ENCODE data around the gene MAGED2.
"Not testable (repeated sequence)": the region's sequence is repeated elsewhere in the genome, so short reads cannot be mapped to it uniquely, and the experiment has no call there.

Gene MAGED2

GRCh38 chrX:54807524-54808108, at the start of gene MAGED2:
Gene MAGED2, plus strand, starts transcription at chrX:54807745. Its CDS starts 1,587 bp downstream, at chrX:54809332.
- DNase-seq (ENCODE audit: low read depth) = no peak

DNA sequence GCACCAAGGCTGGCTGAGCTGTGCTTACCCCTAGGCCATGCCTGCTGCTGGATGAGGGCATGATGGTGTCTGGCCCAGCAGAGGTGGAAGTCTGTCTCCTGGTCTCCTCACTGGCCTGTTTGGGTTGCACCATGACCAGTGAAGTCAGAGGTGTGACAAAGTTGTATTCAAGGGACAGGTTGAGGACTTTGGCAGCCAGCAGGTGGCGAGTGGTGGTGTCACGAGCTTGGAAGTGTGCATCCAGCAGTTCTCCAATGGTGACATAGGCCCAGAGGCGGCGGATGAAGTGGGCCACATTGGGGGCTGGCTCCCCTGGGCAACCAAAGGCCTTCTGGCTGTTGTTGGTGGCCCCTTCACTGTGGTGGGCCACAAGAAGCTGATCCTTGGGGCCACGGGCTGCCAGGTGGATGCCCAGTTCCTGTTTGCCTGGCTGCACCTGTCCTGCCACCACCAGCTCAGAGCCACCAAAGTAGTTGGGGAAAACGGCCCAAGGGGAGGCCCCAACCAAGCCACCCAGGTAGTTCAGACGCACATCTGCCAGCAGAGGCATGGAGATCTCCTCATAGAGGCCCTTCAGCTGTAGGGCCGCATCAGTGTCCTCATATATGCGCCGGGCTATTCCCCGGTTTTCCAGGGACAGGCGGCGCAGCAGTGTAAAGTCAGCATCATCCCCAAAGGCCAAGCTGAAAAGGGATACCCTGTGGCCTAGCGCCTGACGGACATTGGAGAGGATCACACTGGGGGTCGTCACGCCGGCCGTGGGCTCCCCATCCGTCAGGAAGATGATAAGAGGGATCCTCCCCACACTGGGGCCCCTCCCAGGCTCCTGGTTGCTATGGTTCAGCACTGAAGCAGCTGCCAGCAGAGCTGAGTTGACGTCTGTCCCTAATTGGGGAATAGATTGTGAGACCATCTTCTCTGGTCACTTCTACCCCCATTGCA, 49.2 kb upstream of the MAGED2 start:
- no peak for DNase-seq (ENCODE audit: low read depth)

DNA sequence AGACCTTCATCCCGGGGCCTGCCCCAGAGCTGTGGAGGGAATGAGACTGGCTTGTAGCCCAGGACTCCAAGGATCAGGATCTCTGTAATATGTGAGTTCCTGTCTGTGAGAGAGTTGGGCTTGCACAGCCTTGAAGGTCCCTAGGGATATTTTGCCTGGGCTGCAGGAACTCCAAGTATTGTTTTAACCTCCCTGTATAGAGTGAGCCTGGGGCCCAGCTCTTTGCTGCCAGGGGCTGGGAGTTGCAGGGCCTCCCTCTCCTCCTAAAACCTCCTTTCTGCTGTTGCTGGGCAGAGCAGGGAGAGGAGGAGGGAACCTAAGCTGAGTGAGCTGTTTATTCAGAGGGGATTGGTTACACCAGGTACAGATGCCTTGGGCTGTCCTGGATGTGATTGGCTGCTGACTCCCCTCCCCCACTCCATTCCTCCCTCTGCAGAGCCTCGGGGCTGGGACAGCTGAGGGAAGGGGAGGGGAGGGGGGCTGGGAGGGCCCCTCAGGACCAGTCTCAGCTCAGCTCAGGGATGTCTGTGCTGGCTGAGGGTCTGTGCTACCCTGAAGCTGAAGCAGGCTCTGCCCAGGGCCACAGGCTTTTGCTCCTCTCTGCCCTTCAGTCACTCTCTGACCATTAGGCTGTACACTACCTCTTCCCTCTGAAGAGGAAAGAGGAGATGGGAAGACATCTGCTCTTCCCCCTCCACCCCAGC, 33.0 kb upstream of the MAGED2 start:
- not testable (repeated sequence) for DNase-seq (ENCODE audit: low read depth)

- no peak for DNase-seq (ENCODE audit: low read depth)
These were observed 31.5 kb upstream of the MAGED2 start for GRCh38 chrX:54776061-54776460.

DNA sequence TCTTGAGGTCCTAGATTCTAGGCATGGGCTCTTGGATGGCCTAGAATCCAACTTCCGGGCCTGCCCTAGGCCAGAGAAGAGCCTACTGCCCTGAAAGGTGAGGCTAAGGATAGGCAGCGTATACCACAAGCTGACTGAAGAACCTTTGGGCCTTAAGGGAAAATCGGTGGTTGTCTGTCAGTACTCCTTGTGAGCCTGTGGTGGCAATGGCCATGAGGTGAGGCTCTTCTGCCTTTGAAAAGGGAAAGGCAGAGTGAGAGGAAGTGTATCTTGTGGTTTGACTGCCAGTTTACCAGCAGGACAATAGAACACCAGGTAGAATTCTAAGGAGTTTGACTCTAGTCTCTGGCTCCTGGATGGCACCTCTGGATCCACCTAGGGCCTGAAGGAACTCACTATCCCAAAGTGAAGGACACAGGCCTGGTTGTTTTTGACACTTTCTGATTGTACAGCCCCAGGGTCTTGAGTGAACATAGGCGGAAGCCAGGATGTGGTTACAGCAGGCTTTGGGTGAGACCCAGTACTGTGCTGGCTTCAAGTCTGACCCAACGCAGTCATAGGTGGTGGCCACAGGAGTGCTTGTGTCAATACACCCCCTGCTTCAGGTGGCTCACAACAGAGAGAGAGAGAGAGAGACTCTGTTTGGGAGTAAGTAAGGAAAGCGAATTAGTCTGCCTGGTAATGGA, 30.4 kb upstream of the MAGED2 start:
- no peak for DNase-seq (ENCODE audit: low read depth)

GRCh38 chrX:54785901-54786300, 21.6 kb upstream of the MAGED2 start:
- DNase-seq (ENCODE audit: low read depth) = no peak

DNA sequence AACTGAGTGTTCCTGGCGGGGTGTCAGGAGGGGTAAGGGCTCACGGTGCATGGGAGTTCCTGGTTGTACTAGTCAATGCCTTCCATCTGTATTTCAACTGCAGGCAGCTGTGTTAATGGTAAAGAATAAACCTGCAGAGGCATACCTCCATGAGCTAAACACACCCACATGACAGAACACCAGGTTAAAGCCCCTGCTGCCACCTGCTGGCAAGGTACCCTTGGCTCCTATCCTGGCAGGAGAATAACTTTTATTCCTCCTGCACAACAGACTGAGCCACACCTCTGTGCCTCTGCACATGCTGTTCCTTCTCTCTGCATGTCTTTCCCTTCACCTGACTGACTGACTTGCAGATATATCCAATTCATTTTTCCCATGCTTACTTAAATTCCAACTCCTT, 20.6 kb upstream of the MAGED2 start:
- DNase-seq (ENCODE audit: low read depth) = no peak

GRCh38 chrX:54788446-54788845, 19.1 kb upstream of the MAGED2 start:
- no peak for DNase-seq (ENCODE audit: low read depth)

- DNase-seq (ENCODE audit: low read depth) = not testable (repeated sequence)
These were observed 18.1 kb upstream of the MAGED2 start for GRCh38 chrX:54789405-54789804.

- no peak for DNase-seq (ENCODE audit: low read depth)
These were observed 13.5 kb upstream of the MAGED2 start for GRCh38 chrX:54794028-54794427.

GRCh38 chrX:54794795-54795194, 12.8 kb upstream of the MAGED2 start:
- DNase-seq (ENCODE audit: low read depth) = no peak

GRCh38 chrX:54798137-54798536, 9.4 kb upstream of the MAGED2 start, which contains the start of gene ITIH6:
Gene ITIH6, minus strand, starts transcription at chrX:54798255. Its CDS starts 45 bp downstream, at chrX:54798210.
- no peak for DNase-seq (ENCODE audit: low read depth)

- no peak for DNase-seq (ENCODE audit: low read depth)
These were observed 8.5 kb upstream of the MAGED2 start for GRCh38 chrX:54799046-54799445.

GRCh38 chrX:54808109-54808604, 612 bp downstream of the MAGED2 start:
- DNase-seq (ENCODE audit: low read depth) = peak; percentile 13

GRCh38 chrX:54808605-54809483, 1.3 kb downstream of the MAGED2 start:
- DNase-seq (ENCODE audit: low read depth) = peak; percentile 52

DNA sequence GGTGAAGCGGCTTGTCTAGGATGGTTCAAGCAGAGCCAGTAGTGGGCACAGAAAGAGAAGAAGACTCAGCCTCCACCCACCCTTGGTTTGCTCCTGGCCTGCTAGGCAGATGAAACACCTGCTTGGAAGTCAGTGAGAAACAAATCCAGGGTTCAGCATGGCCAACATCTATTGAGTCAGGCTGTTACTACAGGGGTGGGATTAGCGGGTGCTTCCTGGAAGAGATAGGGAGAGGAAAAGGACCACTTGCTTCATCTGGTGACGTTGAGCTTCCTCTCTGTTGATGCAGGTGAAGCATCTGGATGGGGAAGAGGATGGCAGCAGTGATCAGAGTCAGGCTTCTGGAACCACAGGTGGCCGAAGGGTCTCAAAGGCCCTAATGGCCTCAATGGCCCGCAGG, 3.0 kb downstream of the MAGED2 start:
- no peak for DNase-seq (ENCODE audit: low read depth)

DNA sequence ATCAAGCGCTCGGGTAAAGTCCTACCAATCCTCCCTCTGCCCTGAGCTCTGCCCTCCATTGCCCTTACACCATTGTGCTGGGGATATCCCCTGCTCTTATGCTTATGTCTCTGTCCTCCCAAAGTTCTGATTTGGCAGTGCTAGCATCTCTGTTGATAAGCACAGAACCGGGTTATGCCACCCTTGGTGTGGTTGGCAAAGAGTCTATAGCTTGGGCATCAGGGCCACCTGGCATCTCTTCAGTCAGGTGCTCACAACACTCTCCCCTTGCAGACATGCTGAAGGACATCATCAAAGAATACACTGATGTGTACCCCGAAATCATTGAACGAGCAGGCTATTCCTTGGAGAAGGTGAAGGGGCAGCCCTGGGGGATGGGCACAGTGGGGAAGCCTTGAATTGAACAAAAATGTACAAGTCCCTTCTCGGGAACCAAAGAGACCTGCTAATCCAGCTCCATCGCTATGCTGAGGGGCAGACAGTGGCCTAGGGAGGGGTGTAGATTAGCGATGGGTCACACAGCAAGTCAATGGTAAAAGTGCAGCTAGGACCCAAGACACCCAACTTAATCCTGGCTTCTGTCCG, 3.8 kb downstream of the MAGED2 start:
- DNase-seq (ENCODE audit: low read depth) = no peak

DNA sequence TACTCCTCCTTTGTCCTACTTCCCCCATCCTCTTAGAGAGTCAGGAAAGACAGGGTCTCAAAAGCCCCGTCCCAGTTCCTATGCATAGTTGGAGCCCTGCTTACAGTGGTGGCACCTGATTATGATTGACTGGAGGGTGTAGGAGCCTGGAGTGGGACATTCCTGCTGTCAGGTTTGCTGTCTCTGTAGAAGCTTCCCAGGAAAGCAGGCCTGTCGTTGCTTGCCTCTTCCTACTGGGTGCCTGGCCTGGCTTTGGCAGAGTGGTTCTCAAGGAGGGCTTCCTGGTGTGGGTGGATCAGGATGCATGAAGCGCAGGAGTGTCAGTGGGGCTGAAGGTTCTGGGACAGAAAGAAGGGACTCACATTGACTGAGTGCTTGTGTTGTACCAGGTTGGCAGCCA, 4.8 kb downstream of the MAGED2 start:
- no peak for DNase-seq (ENCODE audit: low read depth)

DNA sequence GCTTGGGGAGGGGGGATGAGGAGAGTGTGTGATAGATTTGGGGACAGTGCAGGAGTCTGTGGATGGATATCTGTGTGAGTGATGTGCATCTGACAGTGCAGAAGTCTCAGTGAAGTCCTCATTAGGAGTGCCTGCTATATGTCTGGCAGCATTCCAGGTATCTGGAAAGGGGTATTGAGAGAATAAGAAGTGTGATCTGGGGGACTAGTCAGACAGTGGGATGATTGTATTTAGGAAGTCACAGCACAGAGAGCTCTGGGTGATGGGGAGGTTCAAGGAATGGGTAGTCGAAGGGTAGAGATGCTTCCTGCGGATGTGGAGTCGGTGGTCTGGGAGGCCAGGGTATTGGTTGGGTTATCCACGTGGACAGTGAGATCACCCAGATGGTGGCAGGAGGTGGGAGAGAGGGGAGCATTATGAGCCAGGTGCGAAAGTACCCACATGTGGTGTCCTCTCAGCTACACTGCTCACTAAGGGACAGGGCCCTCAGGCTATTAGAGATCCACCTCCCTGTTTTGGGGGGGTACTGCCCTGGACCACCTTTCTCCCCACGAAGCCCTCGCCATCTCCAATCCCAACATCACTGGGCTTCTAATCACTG, 9.8 kb downstream of the MAGED2 start:
- DNase-seq (ENCODE audit: low read depth) = no peak

- DNase-seq (ENCODE audit: low read depth) = no peak
These were observed 10.7 kb downstream of the MAGED2 start for GRCh38 chrX:54818221-54818620.
